Heart left ventricle (tissue), 16 donors: ENCODE data around the gene INO80E. TPM values are rescaled to one million over a fixed set of nuclear protein-coding genes. Genes with fewer than 3 reads are reported as not detected.

Experiments used
- ATAC-seq, 4 donors: fragments of 200-7000 bp; cut with Tn5 transposase; one replicate each; pipeline ENCODE4 v1.9.1; 2020 to 2022; ENCODE audit warnings: moderate library complexity in 4 of 4, mild to moderate bottlenecking in 3 of 4, moderate number of reproducible peaks in 1 of 4
- DNase-seq, 5 donors: peaks; one replicate each; pipeline ENCODE4 v3.0.0-alpha.2; 2020
- H3K27ac ChIP-seq, 12 donors: fragments of 200-600 bp; sonication (generic) in 4 of 12; one replicate each; pipeline versions ENCODE4 v1.5.0 to v1.8.0; 2016 to 2022; ENCODE audit warnings: mild to moderate bottlenecking in 2 of 12
- H3K27me3 ChIP-seq, 9 donors: fragments of 200-600 bp; sonication (generic) in 2 of 9; one replicate each; pipeline versions ENCODE4 v1.5.1 to v1.8.0; 2016 to 2022; ENCODE audit warnings: mild to moderate bottlenecking in 3 of 9
- H3K36me3 ChIP-seq, 9 donors: fragments of 200-600 bp; sonication (generic) in 2 of 9; one replicate each; pipeline versions ENCODE4 v1.5.0 to v1.8.0; 2018 to 2022; ENCODE audit warnings: mild to moderate bottlenecking in 2 of 9
- H3K4me1 ChIP-seq, 12 donors: fragments of 200-600 bp; sonication (generic) in 4 of 12; one replicate each; pipeline versions ENCODE4 v1.5.0 to v1.8.0; 2016 to 2022; ENCODE audit warnings: mild to moderate bottlenecking in 3 of 12
- H3K4me3 ChIP-seq, 12 donors: fragments of 200-600 bp; sonication (generic) in 4 of 12; one replicate each; pipeline versions ENCODE4 v1.5.0 to v1.8.0; 2017 to 2022; ENCODE audit warnings: mild to moderate bottlenecking in 9 of 12, moderate library complexity in 4 of 12
- H3K9me3 ChIP-seq, 12 donors: fragments of 200-600 bp; sonication (generic) in 4 of 12; one replicate each; pipeline versions ENCODE4 v1.5.0 to v1.8.0; 2016 to 2022; ENCODE audit warnings: mild to moderate bottlenecking in 1 of 12
- POLR2A ChIP-seq, 2 donors: fragments of 450-650 bp; IDR thresholded peaks; one replicate each; pipeline ENCODE4 v1.6.1; 2017; ENCODE audit warnings: antibody characterized with exemption in 2 of 2, mild to moderate bottlenecking in 2 of 2, moderate library complexity in 2 of 2
- WGBS, 4 donors: extraction: QIAGEN DNeasy Blood & Tissue Kit in 2 of 4; methylation state at CpG; one replicate each; pipeline versions ENCODE4 v1.1.5 to v1.1.7; 2013 to 2018; 5-methylcytosine and 5-hydroxymethylcytosine counted together
- intact Hi-C, 10 donors: fragments of 100-400 bp; cut with DNase I; formaldehyde crosslinking; loops; one replicate each; pipeline versions ENCODE4 v1.11.1 to v1.14.2; 2022
- polyA plus RNA-seq, 2 donors: library from polyadenylated mRNA; stranded (reverse); fragments of 200-250 nt; gene quantifications; one replicate each; pipeline ENCODE4 v1.2.3, GENCODE V29; 2013
- total RNA-seq, 9 donors: library from RNA; depleted of rRNA in 2 of 9; stranded (reverse); fragments of >200 nt in 2 of 9; fragmentation: NEBNext Ultra II Directional in 3 of 9; extraction: Animal tissue kit (Norgen Biotek cat#: 25700) in 3 of 9; gene quantifications; one replicate each; pipeline versions ENCODE4 v1.1.0 to v1.2.4, GENCODE V29; 2016 to 2023
- TF ChIP-seq, protein P1 (sequence below), 12 donors: fragments of 200-600 bp; sonication (generic) in 4 of 12; IDR thresholded peaks; one replicate each; pipeline versions ENCODE4 v1.5.0 to v1.8.0; 2018 to 2022; ENCODE audit warnings: antibody characterized with exemption in 12 of 12, mild to moderate bottlenecking in 5 of 12
- donor health status: ischemic (EF 13 %, LVEDD 7.1; RV severe dilation, severe dysfunction).
- donor health status: healthy with polysubstance abuse.
- donor health status: DM: no; HTN: yes; CAD: no.
- donor health status: DM: no; HTN: no; CAD: no.
- donor health status: ischemic (EF 25% LVEDD 6.9; RV normal size, moderate dysfunction).
- donor health status: ischemic (EF 25% LVEDD 5.7; RV mildly dilated, moderate dysfunction).
- donor health status: healthy.
- donor health status: DM: yes; HTN: yes; CAD: no.
- donor health status: ischemic (EF 35%, LVEDD 5.7; RV mildly dilated, moderate dysfunction).
- donor health status: nonischemic (EF 11% LVEDD 7.7; RV severe dilation, severe dysfunction).
- donor health status: DM: yes; HTN: yes; CAD: no.
- donor health status: PGD.
- donor health status: ischemic (EF 29% LVEDD 5.4; RV normal size, mild dysfunction).
- donor health status: nonischemic (EF 23%, LVEDD 6.1; RV moderate dilation, normal function).

Gene INO80E
- total and polyA plus RNA-seq, 11 donors: 27.6 to 71.5 (median 33.9) TPM

DNA sequence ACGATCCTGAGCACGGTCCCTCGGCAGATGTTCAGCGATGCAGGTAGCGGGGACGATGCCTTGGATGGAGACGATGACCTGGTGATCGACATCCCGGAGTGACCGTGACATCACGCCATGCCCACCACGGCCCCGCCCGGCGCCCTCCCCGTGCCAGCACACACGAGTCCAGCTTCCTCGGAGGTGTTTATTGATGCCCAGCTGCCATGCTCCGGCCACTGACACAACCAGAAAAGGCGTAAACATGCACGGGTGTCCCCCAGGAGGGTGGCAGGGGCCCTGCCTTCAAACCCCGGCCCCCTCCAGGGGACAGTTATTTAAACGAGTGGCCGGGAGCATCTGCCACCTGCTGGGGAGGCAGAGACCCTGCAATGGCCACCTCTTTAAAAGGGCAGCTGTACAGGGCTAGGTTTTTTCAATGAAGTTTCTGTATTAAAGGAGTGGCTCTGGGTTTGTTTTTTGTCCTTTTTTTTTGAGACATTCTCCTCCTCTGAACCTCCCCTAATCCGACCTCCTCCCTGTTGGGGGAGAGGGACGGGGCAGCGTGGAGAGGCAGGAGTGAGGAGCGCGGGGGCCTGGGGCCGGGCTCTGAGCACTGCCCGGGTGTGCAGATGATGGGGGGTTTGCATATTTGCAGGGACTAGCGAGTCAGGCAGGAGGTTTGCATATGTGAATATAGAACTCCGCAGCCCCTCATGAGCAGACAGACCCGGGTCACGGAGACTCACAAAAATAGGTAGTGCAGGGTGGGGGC lies 9.5 kb downstream of the INO80E start:
- TF ChIP-seq, protein P1, sequence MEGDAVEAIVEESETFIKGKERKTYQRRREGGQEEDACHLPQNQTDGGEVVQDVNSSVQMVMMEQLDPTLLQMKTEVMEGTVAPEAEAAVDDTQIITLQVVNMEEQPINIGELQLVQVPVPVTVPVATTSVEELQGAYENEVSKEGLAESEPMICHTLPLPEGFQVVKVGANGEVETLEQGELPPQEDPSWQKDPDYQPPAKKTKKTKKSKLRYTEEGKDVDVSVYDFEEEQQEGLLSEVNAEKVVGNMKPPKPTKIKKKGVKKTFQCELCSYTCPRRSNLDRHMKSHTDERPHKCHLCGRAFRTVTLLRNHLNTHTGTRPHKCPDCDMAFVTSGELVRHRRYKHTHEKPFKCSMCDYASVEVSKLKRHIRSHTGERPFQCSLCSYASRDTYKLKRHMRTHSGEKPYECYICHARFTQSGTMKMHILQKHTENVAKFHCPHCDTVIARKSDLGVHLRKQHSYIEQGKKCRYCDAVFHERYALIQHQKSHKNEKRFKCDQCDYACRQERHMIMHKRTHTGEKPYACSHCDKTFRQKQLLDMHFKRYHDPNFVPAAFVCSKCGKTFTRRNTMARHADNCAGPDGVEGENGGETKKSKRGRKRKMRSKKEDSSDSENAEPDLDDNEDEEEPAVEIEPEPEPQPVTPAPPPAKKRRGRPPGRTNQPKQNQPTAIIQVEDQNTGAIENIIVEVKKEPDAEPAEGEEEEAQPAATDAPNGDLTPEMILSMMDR (IDR thresholded peaks at IDR 0.05): peak; percentile 73 to 89 (median 84)
- peak in 1 of 2 donors; percentile 9 for TF ChIP-seq POLR2A (IDR thresholded peaks at IDR 0.05)
- ATAC-seq (peak in 3 of 4 donors; percentile 29 to 66 (median 62)), DNase-seq (peak in 2 of 5 donors; percentile 22 to 64)
- Histone ChIP-seq H3K27me3 (peaks cover 7 to 25% (median 18%) of the 10 kb centered on the region in 9 donors), H3K4me3 (no peak overlapping the region), H3K27ac (no peak overlapping the region), H3K36me3 (peaks cover 0 to 26% (median 6%) of the 10 kb centered on the region in 9 donors), H3K4me1 (peaks cover 0 to 14% (median 3%) of the 10 kb centered on the region in 12 donors), H3K9me3 (no peaks in the 10 kb centered on the region)
- 53 to 64% (median 63%) methylated on average over 27 to 35 of the region's 35 CpGs for WGBS, 4 donors
- intact Hi-C loops: loop anchor here in 5 of 10 donors (5.0 to 10.0 kb wide), 7 partner anchors 51 to 303 kb away; partner anchors contain the start of genes KCTD13 (in 4 of the 5), CDIPT (in 3 of the 5), PAGR1 (in 1 of the 5) and PRRT2 (in 1 of the 5)

DNA sequence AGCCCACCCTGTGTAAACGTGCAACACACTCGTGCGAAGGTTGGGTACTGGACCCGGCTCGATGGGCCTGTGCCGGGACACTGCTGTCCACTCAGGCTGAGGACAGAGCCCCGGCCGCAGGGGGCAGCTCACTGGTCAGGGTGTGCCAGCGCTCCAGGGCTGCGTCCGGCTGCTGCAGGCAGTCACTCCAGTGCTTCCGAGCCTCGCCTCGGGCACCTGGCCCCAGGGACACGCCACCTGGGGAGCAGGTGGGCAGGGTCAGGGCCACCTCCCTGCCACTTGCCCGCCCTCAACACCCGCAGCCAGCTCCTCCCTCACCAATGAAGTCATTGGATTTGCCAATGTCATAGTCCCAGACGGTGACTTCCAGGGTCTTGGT lies 10.0 kb downstream of the INO80E start:
- ATAC-seq (no peak), DNase-seq (no peak)
- peaks cover 13 to 31% (median 23%) of the 10 kb centered on the region in 9 donors for H3K27me3 ChIP-seq

DNA sequence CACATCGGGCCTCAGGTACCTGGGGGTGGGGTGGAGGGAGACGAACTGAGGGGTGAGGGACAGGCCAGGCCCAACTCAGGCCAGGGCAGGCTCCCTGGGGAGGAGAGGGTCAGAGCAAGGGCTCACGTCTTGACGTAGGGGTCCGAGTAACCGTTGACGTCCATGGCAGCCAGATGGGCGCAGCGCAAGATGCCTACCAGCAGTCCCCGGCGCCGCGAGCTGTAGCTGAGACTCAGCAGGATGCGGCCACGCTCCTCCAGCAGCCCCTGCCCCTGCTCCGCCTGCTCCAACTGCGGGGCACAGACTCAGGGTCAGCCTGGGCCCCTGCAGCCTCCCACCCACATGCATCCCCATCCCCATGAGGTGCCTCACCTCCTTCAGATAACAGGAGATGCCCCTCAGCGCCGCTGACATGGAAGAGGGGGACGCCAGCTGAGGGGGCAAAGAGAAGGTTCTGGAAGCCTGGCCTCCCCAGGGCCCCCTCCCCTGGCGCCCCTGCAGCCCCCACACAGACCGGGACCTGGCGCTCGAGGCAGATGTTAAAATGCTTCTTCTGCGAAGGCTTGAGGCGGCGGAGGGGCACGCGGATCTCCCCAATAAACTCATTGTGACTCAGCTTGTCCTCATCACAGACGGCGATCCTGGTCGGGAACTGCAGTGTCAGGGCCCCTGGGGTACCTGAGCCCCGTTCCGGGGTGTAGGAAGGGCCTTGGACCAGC lies 10.8 kb downstream of the INO80E start:
- Histone ChIP-seq H3K27me3 (peaks cover 18 to 38% (median 31%) of the 10 kb centered on the region in 9 donors), H3K4me1 (peaks cover 2 to 27% (median 12%) of the 10 kb centered on the region in 12 donors), H3K4me3 (no peak overlapping the region), H3K36me3 (peaks cover 0 to 13% (median 0%) of the 10 kb centered on the region in 9 donors), H3K27ac (no peak overlapping the region), H3K9me3 (no peaks in the 10 kb centered on the region)
- no peak for TF ChIP-seq POLR2A (IDR thresholded peaks at IDR 0.05)
- TF ChIP-seq, protein P1 (IDR thresholded peaks at IDR 0.05): no peak
- DNase-seq (peak in 1 of 5 donors; percentile 20), ATAC-seq (no peak)
- WGBS, 4 donors: 78 to 87% (median 83%) methylated on average over 28 to 34 of the region's 34 CpGs
- intact Hi-C loops: loop anchor here in 5 of 10 donors (5.0 to 10.0 kb wide), 7 partner anchors 52 to 305 kb away; partner anchors contain the start of genes KCTD13 (in 4 of the 5), CDIPT (in 3 of the 5), PAGR1 (in 1 of the 5) and PRRT2 (in 1 of the 5)

More for the DNA sequence above, 10.0 kb downstream of the INO80E start:
- H3K27ac ChIP-seq: no peak overlapping the region
- TF ChIP-seq, protein P1 (IDR thresholded peaks at IDR 0.05): no peak
- TF ChIP-seq POLR2A (IDR thresholded peaks at IDR 0.05): no peak
- H3K4me1 ChIP-seq: peaks cover 1 to 20% (median 8%) of the 10 kb centered on the region in 12 donors
- H3K36me3 ChIP-seq: peaks cover 0 to 20% (median under 1%) of the 10 kb centered on the region in 9 donors
- no peaks in the 10 kb centered on the region for H3K9me3 ChIP-seq
- intact Hi-C loops: loop anchor here in 5 of 10 donors (5.0 to 10.0 kb wide), 7 partner anchors 51 to 304 kb away; partner anchors contain the start of genes KCTD13 (in 4 of the 5), CDIPT (in 3 of the 5), PAGR1 (in 1 of the 5) and PRRT2 (in 1 of the 5)
- no peak overlapping the region for H3K4me3 ChIP-seq
- 89 to 90% (median 90%) methylated on average over 16 to 18 of the region's 18 CpGs for WGBS, 4 donors
